ENCODE data around the gene RASSF9.

DNA sequence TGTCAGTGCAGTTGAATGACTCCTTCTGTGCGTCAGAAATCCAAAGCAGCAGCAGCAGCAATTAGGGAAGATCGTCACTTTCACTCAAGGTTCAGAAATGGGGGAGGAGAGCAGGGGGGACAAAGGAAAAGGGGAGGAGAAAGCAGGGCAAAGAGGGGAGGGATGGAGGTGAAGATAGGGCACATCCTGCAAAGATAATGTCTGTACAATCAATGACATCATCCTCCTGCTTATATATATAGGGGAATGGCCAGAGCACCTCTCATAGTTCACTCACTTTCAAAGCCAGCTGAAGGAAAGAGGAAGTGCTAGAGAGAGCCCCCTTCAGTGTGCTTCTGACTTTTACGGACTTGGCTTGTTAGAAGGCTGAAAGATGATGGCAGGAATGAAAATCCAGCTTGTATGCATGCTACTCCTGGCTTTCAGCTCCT lies 37.8 kb upstream of the RASSF9 start, which contains the start of gene NTS:
- TF ChIP-seq, protein P1, sequence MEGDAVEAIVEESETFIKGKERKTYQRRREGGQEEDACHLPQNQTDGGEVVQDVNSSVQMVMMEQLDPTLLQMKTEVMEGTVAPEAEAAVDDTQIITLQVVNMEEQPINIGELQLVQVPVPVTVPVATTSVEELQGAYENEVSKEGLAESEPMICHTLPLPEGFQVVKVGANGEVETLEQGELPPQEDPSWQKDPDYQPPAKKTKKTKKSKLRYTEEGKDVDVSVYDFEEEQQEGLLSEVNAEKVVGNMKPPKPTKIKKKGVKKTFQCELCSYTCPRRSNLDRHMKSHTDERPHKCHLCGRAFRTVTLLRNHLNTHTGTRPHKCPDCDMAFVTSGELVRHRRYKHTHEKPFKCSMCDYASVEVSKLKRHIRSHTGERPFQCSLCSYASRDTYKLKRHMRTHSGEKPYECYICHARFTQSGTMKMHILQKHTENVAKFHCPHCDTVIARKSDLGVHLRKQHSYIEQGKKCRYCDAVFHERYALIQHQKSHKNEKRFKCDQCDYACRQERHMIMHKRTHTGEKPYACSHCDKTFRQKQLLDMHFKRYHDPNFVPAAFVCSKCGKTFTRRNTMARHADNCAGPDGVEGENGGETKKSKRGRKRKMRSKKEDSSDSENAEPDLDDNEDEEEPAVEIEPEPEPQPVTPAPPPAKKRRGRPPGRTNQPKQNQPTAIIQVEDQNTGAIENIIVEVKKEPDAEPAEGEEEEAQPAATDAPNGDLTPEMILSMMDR (IDR thresholded peaks at IDR 0.05; ENCODE audit: low read depth, low read length) = peak; percentile 34
- no peak for TF ChIP-seq POLR2A (IDR thresholded peaks at IDR 0.05; ENCODE audit: extremely low read depth, insufficient read length)

Measured in NB4 (cell line).